Endothelial cell of umbilical vein (primary cell): Measurements from ENCODE around the gene FARP1. TPM values are rescaled to one million over a fixed set of nuclear protein-coding genes. Genes with fewer than 3 reads are reported as not detected.

Experiments
- BruUV-seq: library from RNA; stranded (reverse); fragments of 400-500 nt; replicated peaks from 2 replicates; lab custom pipeline; 2021; lab: Mats Ljungman, UMichigan
- CTCF ChIA-PET: fragments of 300-600, 350-600 bp; sonication (Branson Sonifier 250); formaldehyde crosslinking; loops from one replicate; lab custom pipeline; 2021; ENCODE audit warnings: antibody characterized with exemption, inconsistent platforms; lab: Charles Lee
- POLR2A ChIA-PET: fragments of 300-600, 350-600 bp; sonication (Branson Sonifier 250); formaldehyde crosslinking; loops from one replicate; lab custom pipeline; 2021; ENCODE audit warnings: antibody characterized with exemption, inconsistent platforms; lab: Charles Lee
- DNase-seq: peaks from one replicate; pipeline ENCODE4 v3.0.0-alpha.2; 2011; ENCODE audit warnings: low read depth, low spot score
- FAIRE-seq: peaks from 2 replicates; lab custom pipeline; 2011; peaks lifted over from hg19 to GRCh38; lab: Jason Lieb, UNC
- H2AFZ ChIP-seq: 2 replicates; pipeline ENCODE4 v1.6.0; 2012; ENCODE audit warnings: low read depth, low read length, control low read depth, inconsistent platforms
- H3K27ac ChIP-seq: 2 replicates; pipeline ENCODE4 v1.5.1; 2011; ENCODE audit warnings: low read depth, mild to moderate bottlenecking, control low read depth, low read length, moderate library complexity; ENCODE audit not compliant: insufficient read depth
- H3K27me3 ChIP-seq, 2 experiments: 2 replicates each; pipeline versions ENCODE4 v1.6.0 to v1.6.1; 2011; ENCODE audit warnings: low read length in 2 of 2, mixed read lengths in 1 of 2; ENCODE audit not compliant: control insufficient read depth in 2 of 2, insufficient read depth in 2 of 2
- H3K36me3 ChIP-seq, 2 experiments: 2 replicates in 1 of 2; 3 replicates in 1 of 2; pipeline ENCODE4 v1.5.1; 2011; ENCODE audit warnings: low read length in 2 of 2, mild to moderate bottlenecking in 1 of 2, moderate library complexity in 1 of 2; ENCODE audit not compliant: control insufficient read depth in 2 of 2, insufficient read depth in 2 of 2; ENCODE audit errors: extremely low read depth in 1 of 2
- H3K4me1 ChIP-seq: 3 replicates; pipeline ENCODE4 v1.5.1; 2011; ENCODE audit warnings: mild to moderate bottlenecking, low read length; ENCODE audit not compliant: control insufficient read depth, insufficient read depth; ENCODE audit errors: extremely low read depth
- H3K4me2 ChIP-seq: 2 replicates; pipeline ENCODE4 v1.6.1; 2011; ENCODE audit warnings: low read length, control low read depth, mixed read lengths; ENCODE audit not compliant: insufficient read depth
- H3K4me3 ChIP-seq, 3 experiments: fragments of 200-600 bp in 1 of 3; sonication (generic), shearing (Covaris generic) in 1 of 3; replicated peaks in 1 of 3; 2 replicates each; pipeline ENCODE4 v1.5.1; 2011 to 2016; ENCODE audit warnings: control low read depth in 3 of 3, low read length in 3 of 3, mild to moderate bottlenecking in 2 of 3, inconsistent platforms in 1 of 3, low read depth in 1 of 3, moderate library complexity in 1 of 3; ENCODE audit not compliant: insufficient read depth in 1 of 3
- H3K79me2 ChIP-seq: 2 replicates; pipeline ENCODE4 v1.6.0; 2012; ENCODE audit warnings: low read length, inconsistent platforms; ENCODE audit not compliant: control insufficient read depth, insufficient read depth
- H3K9ac ChIP-seq: replicated peaks from 2 replicates; pipeline ENCODE3; 2011; ENCODE audit warnings: low read length, control low read depth; ENCODE audit not compliant: insufficient read depth; ENCODE audit errors: extremely low read depth
- H3K9me1 ChIP-seq: replicated peaks from 3 replicates; pipeline ENCODE4 v1.6.0; 2011; ENCODE audit warnings: mild to moderate bottlenecking, low read length; ENCODE audit not compliant: control insufficient read depth, insufficient read depth; ENCODE audit errors: extremely low read depth
- H3K9me3 ChIP-seq: replicated peaks from 2 replicates; pipeline ENCODE4 v1.5.1; 2012; ENCODE audit warnings: low read length, inconsistent platforms; ENCODE audit not compliant: control insufficient read depth, insufficient read depth
- H4K20me1 ChIP-seq: replicated peaks from 2 replicates; pipeline ENCODE3; 2011; ENCODE audit warnings: mild to moderate bottlenecking, low read length; ENCODE audit not compliant: control insufficient read depth, insufficient read depth; ENCODE audit errors: extremely low read depth
- EZH2 ChIP-seq: IDR thresholded peaks from 2 replicates; pipeline ENCODE4 v1.6.1; 2012; ENCODE audit warnings: borderline replicate concordance, low read depth, mild to moderate bottlenecking, moderate library complexity, low read length, inconsistent platforms; ENCODE audit not compliant: severe bottlenecking
- FOS ChIP-seq: IDR thresholded peaks from 2 replicates; pipeline ENCODE4 v1.6.1; 2011; ENCODE audit warnings: mild to moderate bottlenecking, low read length, moderate library complexity, borderline replicate concordance; ENCODE audit not compliant: insufficient read depth
- GATA2 ChIP-seq: IDR thresholded peaks from 2 replicates; pipeline ENCODE4 v1.7.0; 2011; ENCODE audit warnings: low read depth, mild to moderate bottlenecking, moderate library complexity, mixed read lengths, low read length; ENCODE audit not compliant: insufficient read length, insufficient read depth
- JUN ChIP-seq: IDR thresholded peaks from 2 replicates; pipeline ENCODE4 v1.6.1; 2011; ENCODE audit warnings: borderline replicate concordance, low read depth; ENCODE audit not compliant: insufficient read length, insufficient read depth
- POLR2A ChIP-seq: IDR thresholded peaks from 2 replicates; pipeline ENCODE4 v1.6.1; 2012; ENCODE audit warnings: low read depth, mild to moderate bottlenecking, control low read depth, low read length
- POLR2AphosphoS5 ChIP-seq: IDR thresholded peaks from 2 replicates; pipeline ENCODE4 v1.6.1; 2012; ENCODE audit warnings: low read depth, mild to moderate bottlenecking, control low read depth, low read length, moderate library complexity; ENCODE audit not compliant: insufficient read depth
- dilution Hi-C: fragments of 300-500 bp; cut with MboI; formaldehyde crosslinking; loops from one replicate; pipeline ENCODE4 v1.15.0; 2019; ENCODE audit warnings: low sequenced_read_pairs; ENCODE audit not compliant: extremely low pct_ligation_motif_present
- intact Hi-C: fragments of 100-400 bp; cut with micrococcal nuclease; formaldehyde crosslinking; loops from one replicate; pipeline ENCODE4 v1.10.0; 2022
- polyA plus RNA-seq, 4 experiments: library from polyadenylated mRNA; depleted of rRNA in 3 of 4; stranded (reverse) in 3 of 4; unstranded in 1 of 4; fragments of >200 nt; gene quantifications; 2 replicates each; pipeline versions ENCODE4 v1.2.1 to v1.2.3, GENCODE V29; 2011 to 2012; ENCODE audit warnings: missing spikeins in 1 of 4
- total RNA-seq: library from RNA; stranded (reverse); gene quantifications from 2 replicates; pipeline ENCODE4 v1.2.3, GENCODE V29; 2021
- TF ChIP-seq, protein P1 (sequence below), 2 donors: IDR thresholded peaks; 1 replicate in 1 of 2; 2 replicates in 1 of 2; pipeline ENCODE4 v1.5.1; 2011; ENCODE audit warnings: low read length in 2 of 2, mild to moderate bottlenecking in 2 of 2, moderate library complexity in 2 of 2, control low read depth in 1 of 2, inconsistent platforms in 1 of 2, low read depth in 1 of 2; ENCODE audit not compliant: insufficient read depth in 1 of 2; ENCODE audit errors: extremely low read depth in 1 of 2
- TF ChIP-seq, protein P2 (sequence below): IDR thresholded peaks from 2 replicates; pipeline ENCODE4 v1.6.1; 2011; ENCODE audit not compliant: insufficient read depth, insufficient read length

The FARP1 gene
- total and polyA plus RNA-seq, 2 donors (not counting 3 experiments of a cell fraction or from before 2014, with no cell fraction given): 19.0 to 77.7 TPM

DNA sequence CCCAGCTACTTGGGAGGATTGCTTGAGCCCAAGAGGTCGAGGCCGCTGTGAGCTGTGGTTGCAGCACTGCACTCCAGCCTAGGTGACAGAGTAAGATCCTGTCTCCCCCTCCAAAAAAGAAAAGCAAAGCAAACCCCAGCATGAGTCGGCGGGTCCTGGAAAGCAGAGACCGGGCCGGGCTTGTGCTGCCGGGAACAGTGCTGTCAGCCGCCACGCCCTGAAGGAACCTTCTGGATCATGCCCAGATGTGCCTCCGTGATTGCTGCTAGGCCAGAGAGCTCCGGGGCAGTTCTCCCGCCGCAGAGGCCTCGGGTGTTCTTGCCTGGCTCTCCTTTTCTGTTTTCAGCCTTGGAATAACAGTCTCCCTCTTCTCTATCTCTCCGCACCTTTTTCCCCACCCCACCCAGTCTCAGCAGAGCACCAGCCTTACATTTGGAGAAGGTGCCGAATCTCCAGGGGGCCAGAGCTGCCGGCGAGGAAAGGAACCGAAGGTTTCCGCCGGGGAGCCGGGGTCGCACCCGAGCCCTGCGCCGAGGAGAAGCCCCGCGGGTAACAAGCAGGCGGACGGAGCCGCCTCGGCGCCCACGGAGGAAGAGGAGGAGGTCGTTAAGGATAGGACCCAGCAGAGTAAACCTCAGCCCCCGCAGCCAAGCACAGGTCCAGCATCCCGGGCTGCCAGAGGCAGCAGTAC lies 252.1 kb downstream of the FARP1 start:
- Histone ChIP-seq H3K4me3 (no peak overlapping the region), H3K4me2 (no peak overlapping the region), H3K9me3 (no peaks in the 10 kb centered on the region), H3K36me3 (peaks cover 0 to 9% of the 10 kb centered on the region in 2 experiments), H3K4me1 (no peaks in the 10 kb centered on the region), H3K79me2 (no peaks in the 10 kb centered on the region), H2AFZ (no peak overlapping the region), H3K9ac (no peak overlapping the region), H4K20me1 (no peaks in the 10 kb centered on the region), H3K27me3 (no peaks in the 10 kb centered on the region), H3K9me1 (no peaks in the 10 kb centered on the region), H3K27ac (no peak overlapping the region)
- DNase-seq: no peak
- ChIA-PET CTCF (no interaction called here), POLR2A (no interaction called here)
- TF ChIP-seq GATA2 (no peak), POLR2AphosphoS5 (no peak), JUN (no peak), EZH2 (no peak), POLR2A (no peak), FOS (no peak)
- TF ChIP-seq, protein P1, sequence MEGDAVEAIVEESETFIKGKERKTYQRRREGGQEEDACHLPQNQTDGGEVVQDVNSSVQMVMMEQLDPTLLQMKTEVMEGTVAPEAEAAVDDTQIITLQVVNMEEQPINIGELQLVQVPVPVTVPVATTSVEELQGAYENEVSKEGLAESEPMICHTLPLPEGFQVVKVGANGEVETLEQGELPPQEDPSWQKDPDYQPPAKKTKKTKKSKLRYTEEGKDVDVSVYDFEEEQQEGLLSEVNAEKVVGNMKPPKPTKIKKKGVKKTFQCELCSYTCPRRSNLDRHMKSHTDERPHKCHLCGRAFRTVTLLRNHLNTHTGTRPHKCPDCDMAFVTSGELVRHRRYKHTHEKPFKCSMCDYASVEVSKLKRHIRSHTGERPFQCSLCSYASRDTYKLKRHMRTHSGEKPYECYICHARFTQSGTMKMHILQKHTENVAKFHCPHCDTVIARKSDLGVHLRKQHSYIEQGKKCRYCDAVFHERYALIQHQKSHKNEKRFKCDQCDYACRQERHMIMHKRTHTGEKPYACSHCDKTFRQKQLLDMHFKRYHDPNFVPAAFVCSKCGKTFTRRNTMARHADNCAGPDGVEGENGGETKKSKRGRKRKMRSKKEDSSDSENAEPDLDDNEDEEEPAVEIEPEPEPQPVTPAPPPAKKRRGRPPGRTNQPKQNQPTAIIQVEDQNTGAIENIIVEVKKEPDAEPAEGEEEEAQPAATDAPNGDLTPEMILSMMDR (IDR thresholded peaks at IDR 0.05; ENCODE audit: extremely low read depth in 1 of 2, insufficient read depth in 1 of 2, low read depth in 1 of 2, low read length in 2 of 2): no peak
- TF ChIP-seq, protein P2, sequence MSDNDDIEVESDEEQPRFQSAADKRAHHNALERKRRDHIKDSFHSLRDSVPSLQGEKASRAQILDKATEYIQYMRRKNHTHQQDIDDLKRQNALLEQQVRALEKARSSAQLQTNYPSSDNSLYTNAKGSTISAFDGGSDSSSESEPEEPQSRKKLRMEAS: no peak
- FAIRE-seq: no peak
- no TSS peak for BruUV-seq
- dilution Hi-C loops (no loop called here), intact Hi-C loops (no loop called here)
